Gastrocnemius medialis (tissue), 4 donors: ENCODE results near the gene MAP3K4. TPM values are rescaled to one million over a fixed set of nuclear protein-coding genes. Genes with fewer than 3 reads are reported as not detected.

Experiments
- ATAC-seq, 2 donors: fragments of 150-250 bp; one replicate each; pipeline ENCODE4 v1.9.1; 2016
- DNase-seq, 2 donors: peaks; one replicate each; pipeline ENCODE4 v3.0.0-alpha.2; 2019
- H3K27ac ChIP-seq, 4 donors: fragments of 200-600 bp; sonication (generic); 1 replicate in 1 of 4; 2 replicates in 3 of 4; pipeline ENCODE4 v1.5.1; 2016 to 2018; ENCODE audit warnings: mild to moderate bottlenecking in 2 of 4, moderate library complexity in 1 of 4
- H3K27me3 ChIP-seq, 3 donors: fragments of 200-600 bp; sonication (generic) in 2 of 3; 1 replicate in 1 of 3; 2 replicates in 2 of 3; pipeline versions ENCODE4 v1.5.1 to v1.6.0; 2016 to 2019; ENCODE audit warnings: mild to moderate bottlenecking in 1 of 3, moderate library complexity in 1 of 3
- H3K36me3 ChIP-seq, 2 donors: fragments of 200-600 bp; sonication (generic) in 1 of 2; one replicate each; pipeline ENCODE4 v1.5.1; 2017 to 2018
- H3K4me1 ChIP-seq, 2 donors: fragments of 200-600 bp; sonication (generic) in 1 of 2; one replicate each; pipeline ENCODE4 v1.5.1; 2016 to 2017; ENCODE audit warnings: mild to moderate bottlenecking in 2 of 2
- H3K4me3 ChIP-seq, 4 donors: fragments of 200-600 bp; sonication (generic) in 3 of 4; 1 replicate in 1 of 4; 2 replicates in 3 of 4; pipeline ENCODE4 v1.5.1; 2016 to 2019; ENCODE audit warnings: mild to moderate bottlenecking in 2 of 4
- H3K9me3 ChIP-seq, 3 donors: fragments of 200-600 bp; sonication (generic) in 2 of 3; 1 replicate in 1 of 3; 2 replicates in 2 of 3; pipeline ENCODE4 v1.5.1; 2016 to 2019
- POLR2A ChIP-seq, 2 donors: fragments of 450-650 bp; IDR thresholded peaks; one replicate each; pipeline ENCODE4 v1.6.1; 2017; ENCODE audit warnings: antibody characterized with exemption in 2 of 2, mild to moderate bottlenecking in 2 of 2, moderate library complexity in 2 of 2
- in situ Hi-C, 4 donors: fragments of 200-750 bp; cut with MboI; loops; one replicate each; pipeline versions ENCODE4 v1.15.0 to v1.8.0; 2017; ENCODE audit warnings: low sequenced_read_pairs in 4 of 4
- intact Hi-C: fragments of 100-400 bp; cut with DNase I; formaldehyde crosslinking; loops from one replicate; pipeline ENCODE4 v1.15.1; 2023; ENCODE audit warnings: low total_unique reads
- total RNA-seq, 4 donors: library from RNA; depleted of rRNA; stranded (reverse); fragments of >200 nt; gene quantifications; one replicate each; pipeline versions ENCODE4 v1.1.0 to v1.2.3, GENCODE V29; 2016
- TF ChIP-seq, protein P1 (sequence below), 5 experiments: fragments of 450-650 bp in 3 of 5; fragments of 200-600 bp in 2 of 5; sonication (generic) in 2 of 5; IDR thresholded peaks in 4 of 5; conservative IDR thresholded peaks in 1 of 5; 1 replicate in 4 of 5; 2 replicates in 1 of 5; pipeline ENCODE4 v1.5.1; 2016 to 2019; ENCODE audit warnings: antibody characterized with exemption in 5 of 5, mild to moderate bottlenecking in 3 of 5, moderate library complexity in 3 of 5

Gene MAP3K4
- total RNA-seq, 4 donors from 2014 or later = 17.4 to 28.1 (median 23.6) TPM

DNA sequence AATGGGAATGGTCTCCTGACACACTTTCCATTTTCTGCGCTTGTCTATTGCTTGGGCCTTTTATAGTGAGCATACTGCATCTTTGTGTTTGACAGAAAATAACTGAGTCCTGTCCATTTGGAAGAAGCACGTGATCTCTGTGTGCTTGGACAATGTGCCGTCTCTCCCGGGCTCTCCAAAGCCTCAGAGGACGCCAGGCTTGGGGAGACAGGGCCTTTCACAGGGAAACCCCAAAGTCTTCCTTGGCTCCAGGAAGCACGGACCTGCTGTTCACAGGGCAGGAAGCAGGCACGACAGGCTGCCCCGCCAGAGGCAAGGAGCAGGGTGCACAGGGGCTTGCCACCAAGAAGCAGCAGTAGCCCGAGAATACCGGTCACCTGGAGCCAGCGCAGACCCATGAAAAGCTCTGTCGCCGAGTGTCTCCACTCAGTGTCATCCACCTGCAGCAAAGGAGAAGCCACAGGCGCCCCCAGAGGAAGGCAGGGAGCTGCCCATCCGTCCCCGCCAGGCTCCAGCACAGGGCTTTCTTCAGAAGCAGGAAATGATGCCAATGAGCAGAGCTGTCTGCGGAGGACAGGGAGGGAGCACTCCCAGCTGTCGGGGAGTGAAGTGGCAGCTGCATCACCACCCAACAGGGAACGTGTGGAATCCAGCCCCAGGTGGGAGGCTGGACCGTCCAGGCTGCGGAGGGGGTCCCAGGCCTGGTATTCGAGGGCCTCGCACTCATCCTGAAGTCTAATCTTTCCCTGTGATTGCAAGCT, 147.2 kb downstream of the MAP3K4 start:
- no peaks in the 10 kb centered on the region for H3K27me3 ChIP-seq
- H3K4me3 ChIP-seq = no peak overlapping the region
- H3K4me1 ChIP-seq = no peaks in the 10 kb centered on the region
- intact Hi-C loops = no loop called here
- ATAC-seq = no peak
- H3K9me3 ChIP-seq = no peaks in the 10 kb centered on the region
- in situ Hi-C loops = no loop called here
- no peak overlapping the region for H3K27ac ChIP-seq
- DNase-seq = no peak
- TF ChIP-seq POLR2A (IDR thresholded peaks at IDR 0.05) = no peak
- TF ChIP-seq, protein P1, sequence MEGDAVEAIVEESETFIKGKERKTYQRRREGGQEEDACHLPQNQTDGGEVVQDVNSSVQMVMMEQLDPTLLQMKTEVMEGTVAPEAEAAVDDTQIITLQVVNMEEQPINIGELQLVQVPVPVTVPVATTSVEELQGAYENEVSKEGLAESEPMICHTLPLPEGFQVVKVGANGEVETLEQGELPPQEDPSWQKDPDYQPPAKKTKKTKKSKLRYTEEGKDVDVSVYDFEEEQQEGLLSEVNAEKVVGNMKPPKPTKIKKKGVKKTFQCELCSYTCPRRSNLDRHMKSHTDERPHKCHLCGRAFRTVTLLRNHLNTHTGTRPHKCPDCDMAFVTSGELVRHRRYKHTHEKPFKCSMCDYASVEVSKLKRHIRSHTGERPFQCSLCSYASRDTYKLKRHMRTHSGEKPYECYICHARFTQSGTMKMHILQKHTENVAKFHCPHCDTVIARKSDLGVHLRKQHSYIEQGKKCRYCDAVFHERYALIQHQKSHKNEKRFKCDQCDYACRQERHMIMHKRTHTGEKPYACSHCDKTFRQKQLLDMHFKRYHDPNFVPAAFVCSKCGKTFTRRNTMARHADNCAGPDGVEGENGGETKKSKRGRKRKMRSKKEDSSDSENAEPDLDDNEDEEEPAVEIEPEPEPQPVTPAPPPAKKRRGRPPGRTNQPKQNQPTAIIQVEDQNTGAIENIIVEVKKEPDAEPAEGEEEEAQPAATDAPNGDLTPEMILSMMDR (IDR thresholded peaks at IDR 0.05 in 4 of 5, conservative IDR thresholded peaks at IDR 0.05 in 1 of 5) = no peak
- H3K36me3 ChIP-seq = no peaks in the 10 kb centered on the region

DNA sequence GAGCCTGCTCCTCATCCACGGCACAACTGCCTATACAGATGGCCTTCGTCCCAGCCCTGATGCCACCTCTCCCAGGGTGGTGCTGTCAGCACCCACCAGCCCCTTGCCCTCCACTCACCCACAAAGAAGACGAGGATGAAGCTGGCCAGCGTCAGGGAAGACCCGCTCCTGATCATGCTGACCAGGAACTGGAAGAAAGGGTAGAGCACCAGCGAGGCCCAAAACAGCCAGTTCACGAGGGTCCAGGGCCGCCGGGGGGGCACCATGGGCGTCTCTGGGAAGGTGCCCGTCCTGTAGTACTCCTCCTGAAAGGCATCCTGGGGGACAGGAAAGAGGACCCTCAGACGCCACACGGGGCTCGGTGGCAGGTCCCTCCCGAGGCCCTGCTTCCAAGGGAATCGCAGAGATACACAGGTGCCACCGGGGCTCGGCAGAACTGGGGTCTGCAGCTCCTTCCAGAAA, 147.8 kb downstream of the MAP3K4 start:
- TF ChIP-seq, protein P1 (IDR thresholded peaks at IDR 0.05 in 4 of 5, conservative IDR thresholded peaks at IDR 0.05 in 1 of 5) = no peak
- no peak for TF ChIP-seq POLR2A (IDR thresholded peaks at IDR 0.05)
- H3K9me3 ChIP-seq = no peaks in the 10 kb centered on the region
- in situ Hi-C loops (no loop called here), intact Hi-C loops (no loop called here)
- H3K27ac ChIP-seq = no peak overlapping the region
- no peaks in the 10 kb centered on the region for H3K27me3 ChIP-seq
- ATAC-seq (no peak), DNase-seq (no peak)
- H3K4me1 ChIP-seq = no peaks in the 10 kb centered on the region
- H3K4me3 ChIP-seq = no peak overlapping the region
- no peaks in the 10 kb centered on the region for H3K36me3 ChIP-seq

DNA sequence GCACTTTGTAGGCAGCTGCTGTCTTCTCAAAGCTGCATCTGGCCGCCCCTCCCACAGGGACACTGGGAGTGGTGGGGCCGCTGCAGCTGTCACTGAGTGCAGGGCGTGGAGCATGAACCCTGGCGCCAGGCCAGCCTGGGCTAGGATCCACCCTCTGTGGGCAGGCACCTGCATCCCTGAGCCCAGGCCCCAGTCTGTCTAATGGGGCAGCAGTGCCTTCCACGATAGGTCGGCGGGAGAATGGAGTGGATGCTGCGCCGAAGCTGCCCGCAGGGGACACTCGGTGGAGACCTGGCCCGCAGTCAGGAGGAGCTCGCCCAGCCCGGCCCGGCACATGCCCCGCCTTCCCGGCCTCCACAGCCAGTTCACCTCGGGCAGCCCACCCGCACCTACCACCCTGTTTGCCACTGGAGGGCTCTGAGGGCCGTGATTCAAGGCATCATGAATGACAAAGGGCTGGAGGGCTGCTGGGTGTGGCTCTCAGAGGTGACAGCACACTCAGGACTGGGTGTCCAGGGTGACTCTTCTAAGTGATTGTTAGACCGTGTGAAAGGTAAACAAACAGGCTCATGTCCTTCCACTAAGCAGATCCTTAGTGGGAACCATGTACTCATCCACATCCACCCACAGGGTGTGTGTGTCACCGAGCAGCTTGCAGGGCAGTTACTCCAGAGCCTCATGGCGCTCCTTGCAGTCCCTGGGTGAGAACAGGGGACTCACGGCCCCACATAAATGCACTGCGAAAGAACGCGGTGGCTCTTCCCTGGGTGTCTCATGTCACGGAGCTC, 148.4 kb downstream of the MAP3K4 start:
- Histone ChIP-seq H3K4me3 (no peak overlapping the region), H3K4me1 (no peaks in the 10 kb centered on the region), H3K27ac (no peak overlapping the region), H3K9me3 (no peaks in the 10 kb centered on the region), H3K27me3 (no peaks in the 10 kb centered on the region), H3K36me3 (no peaks in the 10 kb centered on the region)
- no peak for ATAC-seq
- in situ Hi-C loops = no loop called here
- DNase-seq = peak in 1 of 2 donors; percentile 22
- intact Hi-C loops = loop anchor here (5.0 kb wide), 1 partner anchor 232 kb away; no protein-coding TSS in a partner anchor
- no peak for TF ChIP-seq POLR2A (IDR thresholded peaks at IDR 0.05)
- TF ChIP-seq, protein P1 (IDR thresholded peaks at IDR 0.05 in 4 of 5, conservative IDR thresholded peaks at IDR 0.05 in 1 of 5) = peak in 1 of 5 experiments; percentile 47

DNA sequence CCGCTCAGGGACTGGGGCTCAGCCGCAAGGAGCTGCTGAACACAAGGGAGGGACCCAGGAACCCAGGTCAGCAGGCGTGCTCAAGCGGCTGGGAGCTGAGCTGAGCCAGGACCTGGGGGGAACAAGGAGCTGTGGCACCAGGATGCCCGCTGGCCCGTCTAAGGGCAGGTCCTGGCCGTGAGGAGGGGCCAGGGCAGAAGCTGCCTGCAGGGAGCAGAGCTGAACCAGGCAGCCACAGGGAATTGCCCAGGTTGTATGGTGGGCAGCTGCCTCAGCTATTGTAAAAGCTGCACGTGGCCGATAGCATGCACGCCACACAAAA, 148.9 kb downstream of the MAP3K4 start:
- Histone ChIP-seq H3K36me3 (no peaks in the 10 kb centered on the region), H3K9me3 (no peaks in the 10 kb centered on the region), H3K27ac (no peak overlapping the region), H3K4me3 (no peak overlapping the region), H3K27me3 (no peaks in the 10 kb centered on the region), H3K4me1 (no peaks in the 10 kb centered on the region)
- intact Hi-C loops = loop anchor here (5.0 kb wide), 1 partner anchor 232 kb away; no protein-coding TSS in a partner anchor
- TF ChIP-seq POLR2A (IDR thresholded peaks at IDR 0.05) = no peak
- TF ChIP-seq, protein P1 (IDR thresholded peaks at IDR 0.05 in 4 of 5, conservative IDR thresholded peaks at IDR 0.05 in 1 of 5) = no peak
- DNase-seq (no peak), ATAC-seq (no peak)
- in situ Hi-C loops = no loop called here
